ENCODE data around the gene TMOD1.
A peak's percentile ranks its signal among the peaks of the same experiment; 100 is the strongest.
"Not testable (repeated sequence)": the region's sequence is repeated elsewhere in the genome, so short reads cannot be mapped to it uniquely, and the experiment has no call there.

TMOD1 gene

DNA sequence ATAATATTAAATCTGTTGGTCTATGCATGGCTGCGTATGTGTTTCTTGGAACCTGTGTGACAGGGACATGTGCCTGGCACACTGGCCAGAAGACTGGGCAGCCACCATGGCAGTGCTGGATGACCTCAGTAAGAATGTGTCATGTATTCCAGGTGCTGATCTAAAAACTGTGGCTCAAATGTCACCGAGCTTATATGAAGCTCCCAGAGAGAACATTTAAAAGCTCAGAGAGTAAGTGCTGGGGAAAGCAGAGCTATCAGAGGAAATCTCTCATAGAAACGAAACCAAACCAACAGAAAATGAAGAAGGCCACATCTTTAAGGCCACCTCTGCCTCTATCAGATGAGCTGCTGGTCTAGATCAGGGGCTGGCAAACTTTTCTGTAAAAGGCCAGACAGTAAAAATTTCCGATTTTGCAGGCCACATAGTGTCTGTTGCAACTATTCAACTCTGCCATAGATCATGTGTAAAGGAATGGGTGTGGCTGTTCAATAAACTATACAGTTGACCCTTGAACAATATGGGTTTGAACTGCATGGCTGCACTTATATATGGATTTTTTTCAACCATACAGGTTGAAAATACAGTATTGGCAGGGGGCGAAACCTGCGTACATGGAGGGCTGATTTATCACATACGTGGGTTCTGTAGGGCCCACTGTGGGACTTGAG lies 99.9 kb downstream of the TMOD1 start:
- no peak for DNase-seq

DNA sequence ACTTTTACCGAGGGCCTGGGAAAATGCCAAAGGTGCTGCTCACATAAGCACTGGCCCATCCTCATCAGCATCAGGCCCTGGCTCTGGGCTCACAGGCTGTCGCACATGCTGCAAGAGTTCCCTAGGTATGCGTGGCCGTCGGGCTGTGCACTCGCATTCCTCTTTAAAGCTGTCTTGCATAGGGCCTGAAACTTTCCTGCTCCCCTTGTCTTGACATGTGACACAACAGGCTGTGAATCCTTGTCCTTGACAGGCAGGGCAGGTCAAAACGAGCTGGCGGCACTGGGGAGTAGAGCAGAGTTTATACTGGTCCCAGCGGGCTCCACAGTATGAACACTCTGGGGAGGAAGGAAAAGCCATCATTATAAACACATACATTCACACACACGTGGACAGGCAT lies 101.0 kb downstream of the TMOD1 start:
- no peak for DNase-seq

DNA sequence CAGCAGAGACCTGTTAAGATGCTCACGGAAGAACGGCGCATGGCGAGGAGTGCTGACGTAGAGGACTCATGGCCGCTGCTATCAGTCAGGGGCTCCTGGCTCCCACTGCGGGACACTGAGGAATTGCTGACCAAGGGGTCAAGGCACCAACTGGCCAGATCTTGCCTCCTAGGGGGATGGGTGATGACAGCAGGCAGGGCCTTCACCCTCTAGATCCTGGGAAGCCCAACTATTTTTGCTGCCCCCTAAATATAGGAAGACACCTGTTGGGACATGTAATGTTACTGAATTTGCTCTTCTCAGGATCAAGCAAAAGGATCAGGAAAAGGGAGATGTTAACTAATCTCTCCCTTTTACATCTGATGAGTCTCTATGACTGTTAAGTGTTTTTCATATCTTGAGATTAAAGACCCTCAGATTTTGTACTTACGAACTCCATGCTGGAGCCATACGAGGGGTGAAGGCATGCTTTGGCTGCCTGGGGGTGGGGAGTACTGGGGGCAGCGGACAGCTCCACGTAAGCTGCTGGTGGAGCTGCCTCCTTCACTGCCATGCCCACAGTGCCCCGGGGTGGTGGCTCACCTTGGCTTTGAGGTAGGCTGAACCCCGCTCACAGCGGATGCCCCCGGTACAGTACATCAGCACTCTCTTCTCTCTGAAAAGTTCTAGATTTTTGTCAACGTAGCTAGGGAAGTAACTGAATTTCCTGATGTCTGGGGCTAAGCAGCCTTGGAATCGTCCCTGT lies 103.6 kb downstream of the TMOD1 start:
- DNase-seq: no peak

GRCh38 chr9:97615439-97616072 lies 114.1 kb downstream of the TMOD1 start:
- DNase-seq: peak in 3 of 4 experiments; percentile 3 to 12 (median 9)

DNA sequence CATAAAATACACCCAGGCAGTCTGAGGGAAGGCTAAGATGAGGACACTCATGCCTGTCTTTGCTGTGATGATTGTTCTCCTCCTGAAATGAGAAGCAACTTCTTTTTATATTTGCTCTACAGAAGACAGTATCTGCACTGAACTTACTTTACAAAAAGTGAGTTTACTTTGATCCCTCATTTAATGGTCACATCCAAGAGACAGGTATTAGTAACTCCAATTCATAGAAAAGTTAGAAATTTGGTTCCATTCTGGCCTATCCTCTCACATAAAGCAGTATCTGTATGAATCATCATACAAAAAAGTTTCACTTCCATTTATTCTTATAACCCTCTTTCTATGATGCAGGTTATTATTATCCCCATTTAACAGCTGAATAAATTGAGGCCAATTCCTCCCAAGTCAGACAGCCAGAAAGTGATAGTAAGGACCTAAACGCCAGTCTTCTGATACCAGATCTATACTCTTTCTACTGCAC lies 116.5 kb downstream of the TMOD1 start:
- no peak for DNase-seq

GRCh38 chr9:97620063-97620462 lies 118.6 kb downstream of the TMOD1 start:
- DNase-seq: not testable (repeated sequence)

GRCh38 chr9:97622483-97622882 lies 121.0 kb downstream of the TMOD1 start:
- not testable (repeated sequence) for DNase-seq

- no peak for DNase-seq
Measured at GRCh38 chr9:97623946-97624345, 122.5 kb downstream of the TMOD1 start.

- DNase-seq: no peak
Measured at GRCh38 chr9:97625620-97626019, 124.2 kb downstream of the TMOD1 start.

DNA sequence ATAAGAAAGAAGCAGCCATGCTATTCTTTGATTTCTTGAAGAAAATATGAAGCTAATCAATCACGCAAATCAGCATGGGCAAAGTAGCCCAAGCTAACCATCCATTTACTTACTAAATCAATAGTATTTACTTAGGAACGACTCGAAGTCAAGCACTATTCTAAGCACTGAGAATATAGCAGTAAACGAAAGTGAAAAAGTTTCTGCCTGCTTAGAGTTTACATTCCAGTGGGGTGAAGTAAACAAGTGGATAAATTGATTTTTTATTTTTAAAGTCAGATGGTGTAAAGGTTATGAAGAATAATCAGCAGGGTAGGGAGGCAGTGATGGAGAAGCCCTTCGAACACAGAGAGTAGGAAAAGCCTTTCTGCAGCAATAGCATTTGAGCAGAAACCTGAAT lies 126.2 kb downstream of the TMOD1 start:
- DNase-seq: no peak

DNA sequence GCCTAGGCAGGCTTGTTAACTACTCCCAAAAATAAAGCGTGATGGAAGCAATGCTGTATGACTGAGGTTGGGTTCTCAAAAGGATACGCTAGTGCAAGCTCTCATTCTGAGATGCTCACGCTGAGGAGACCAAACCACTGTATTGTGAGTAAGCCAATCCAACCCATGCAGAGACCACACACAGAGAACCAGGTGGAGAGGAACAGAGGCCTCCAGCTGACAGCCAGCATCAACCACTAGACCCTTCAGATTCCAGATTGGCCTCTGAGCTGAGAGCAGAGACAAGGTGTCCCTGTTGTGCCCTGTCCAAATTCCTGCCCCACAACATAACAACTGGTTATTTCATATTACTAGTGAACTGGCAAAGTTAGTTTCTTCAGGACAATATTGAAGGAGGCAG lies 127.2 kb downstream of the TMOD1 start:
- DNase-seq: no peak

GRCh38 chr9:97629156-97629555 lies 127.7 kb downstream of the TMOD1 start:
- DNase-seq: no peak

DNA sequence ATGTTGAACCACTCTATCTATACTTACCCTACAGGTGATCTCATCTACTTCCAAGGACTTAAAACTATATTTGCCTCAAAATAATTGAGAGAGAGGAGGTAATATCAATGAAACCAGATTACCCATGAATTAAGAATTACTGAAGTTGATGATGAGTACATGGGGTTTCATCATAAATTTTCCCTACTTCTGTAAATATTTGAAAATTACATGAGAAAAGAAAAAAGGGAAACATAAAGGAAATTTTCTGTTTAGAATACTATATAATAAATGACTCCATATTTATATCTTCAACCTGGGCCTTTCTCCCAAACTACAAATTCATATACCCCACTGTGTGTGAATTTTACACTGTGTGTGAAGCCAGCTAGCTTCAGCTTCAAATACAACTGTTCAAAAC lies 129.1 kb downstream of the TMOD1 start:
- no peak for DNase-seq

- no peak for DNase-seq
Measured at GRCh38 chr9:97632248-97632984, 130.9 kb downstream of the TMOD1 start.

DNA sequence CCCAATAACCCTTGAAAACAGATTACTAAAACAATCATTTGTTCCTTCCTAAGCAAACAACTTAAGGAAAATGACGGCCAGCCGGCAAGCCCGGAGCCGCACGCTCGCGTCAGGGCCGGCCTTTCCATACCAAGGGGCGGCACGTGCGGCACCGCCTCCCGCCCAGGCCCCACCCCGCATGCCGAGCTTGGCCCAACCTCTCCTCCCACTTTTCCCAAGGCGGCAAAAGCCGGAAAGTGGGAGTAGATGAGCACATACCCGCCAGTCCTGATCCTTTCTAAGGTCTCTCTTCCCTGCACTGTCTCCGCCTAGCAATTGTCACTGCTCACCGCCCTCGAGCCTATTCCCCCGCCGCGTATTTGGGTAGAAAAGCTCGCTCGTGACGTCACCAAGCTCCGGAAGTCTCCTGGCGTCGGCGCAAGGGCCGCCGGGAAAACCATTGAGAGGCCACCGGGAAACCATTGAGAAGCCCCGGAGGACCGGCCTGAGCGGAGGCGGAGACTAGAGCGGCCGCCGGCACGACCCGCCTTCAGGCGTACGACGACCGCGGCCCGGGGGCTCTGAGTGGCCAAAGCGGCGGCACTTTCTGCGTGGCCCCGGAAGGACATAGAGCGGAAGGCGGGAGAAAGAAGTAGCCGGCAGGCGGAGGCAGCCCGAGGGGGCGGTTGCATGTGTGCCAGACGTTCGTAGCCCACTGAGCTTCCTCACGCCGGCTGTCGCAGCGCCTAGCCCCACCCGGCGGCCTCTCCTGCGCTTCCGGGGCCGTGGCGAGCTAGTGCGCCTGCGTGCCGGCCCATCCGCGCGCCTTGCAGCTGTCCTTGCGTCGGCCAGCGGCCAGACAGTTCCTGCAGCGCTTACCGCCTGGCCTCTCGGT lies 131.8 kb downstream of the TMOD1 start, which contains the start of the genes NCBP1 and TSTD2:
TSS of gene NCBP1 (plus strand) at position 837 of the 874 bp plus-strand sequence. CDS start 61 bp downstream, outside the sequence.
TSS of gene TSTD2 (minus strand) at position 384 of the 874 bp plus-strand sequence. CDS start 5,806 bp downstream, outside the sequence.
- peak; percentile 84 to 95 (median 91) for DNase-seq

DNA sequence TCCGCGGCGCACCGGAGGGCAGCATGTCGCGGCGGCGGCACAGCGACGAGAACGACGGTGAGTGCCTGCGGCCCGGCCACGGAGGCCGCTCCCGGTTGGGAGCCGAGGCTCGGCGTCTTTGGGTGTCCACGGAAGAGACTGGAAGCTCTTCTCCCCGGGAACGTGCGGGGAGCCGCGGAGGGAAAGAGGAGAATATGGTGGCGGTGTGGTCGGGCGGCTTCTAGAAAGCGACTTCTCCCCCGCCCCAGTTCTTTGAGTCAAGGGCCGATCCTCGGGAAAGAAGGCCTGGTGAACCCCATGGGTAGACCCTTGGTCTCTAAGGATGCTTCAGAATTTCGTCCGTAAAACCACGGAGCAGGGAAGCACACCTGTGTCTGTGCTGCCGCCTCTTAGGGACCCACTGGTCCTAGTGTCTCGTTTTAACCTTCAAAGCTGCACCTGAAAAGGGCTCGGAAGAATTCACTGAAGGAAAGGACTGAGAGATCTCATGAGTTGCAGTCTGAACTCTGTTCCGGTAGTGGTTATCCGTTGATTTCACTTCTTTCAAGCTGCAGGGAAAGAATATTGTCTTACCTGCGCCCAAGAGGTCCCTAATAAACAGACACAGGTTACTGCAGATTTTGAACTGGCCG lies 132.5 kb downstream of the TMOD1 start:
- DNase-seq: no peak

- DNase-seq: no peak
Measured at GRCh38 chr9:97635026-97635425, 133.6 kb downstream of the TMOD1 start.

DNA sequence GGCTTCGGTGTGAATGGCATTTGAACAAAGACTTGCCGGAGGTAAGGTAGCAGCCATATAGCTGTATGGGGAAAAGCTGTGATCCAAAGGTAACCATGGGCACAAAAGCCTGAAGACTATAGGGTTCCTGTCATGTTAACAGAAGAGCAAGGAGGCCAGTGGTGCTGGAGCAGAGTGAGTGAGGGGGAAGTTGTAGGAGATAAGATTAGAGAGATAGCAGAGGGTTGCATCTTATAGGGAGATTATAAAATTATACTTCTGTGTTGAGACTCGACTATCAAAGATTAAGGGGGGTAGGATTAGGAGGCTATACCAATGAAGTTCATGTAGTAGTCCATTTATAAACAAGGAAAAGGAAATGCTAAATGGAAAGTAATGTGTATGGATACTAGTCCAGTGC lies 135.4 kb downstream of the TMOD1 start:
- no peak for DNase-seq

GRCh38 chr9:97638666-97639065 lies 137.2 kb downstream of the TMOD1 start:
- no peak for DNase-seq

DNA sequence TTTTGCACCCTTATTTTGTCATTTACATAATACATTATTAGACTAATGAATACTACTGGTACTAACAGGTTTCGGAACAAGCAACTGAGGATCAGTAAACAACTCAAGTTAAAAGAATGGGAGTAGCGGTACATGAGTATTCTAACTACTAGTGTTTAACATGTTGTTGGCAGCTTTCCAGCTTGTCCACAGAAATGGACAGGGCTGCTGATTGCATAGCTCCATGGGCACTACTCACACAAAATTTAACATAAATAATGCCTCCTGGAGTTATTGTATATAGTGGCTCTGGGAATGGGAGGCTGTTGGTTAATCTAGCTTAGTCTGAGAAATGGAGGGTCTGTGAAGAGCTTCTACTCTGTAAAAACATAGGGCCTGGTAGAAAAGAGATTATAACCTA lies 138.9 kb downstream of the TMOD1 start:
- DNase-seq: no peak

GRCh38 chr9:97645720-97646119 lies 144.3 kb downstream of the TMOD1 start:
- DNase-seq: no peak

Measured in activated CD4-positive, CD25-positive, alpha-beta regulatory T cell (primary cell).